ENCODE data around the gene NEK6. TPM values are rescaled to one million over a fixed set of nuclear protein-coding genes. Genes with fewer than 3 reads are reported as not detected.

The NEK6 gene
- total and polyA plus RNA-seq, 9 of the 15 experiments (the other 6 are each of a cell fraction or from before 2014, with no cell fraction given), result 3.1 to 19.0 (median 8.4) TPM

DNA sequence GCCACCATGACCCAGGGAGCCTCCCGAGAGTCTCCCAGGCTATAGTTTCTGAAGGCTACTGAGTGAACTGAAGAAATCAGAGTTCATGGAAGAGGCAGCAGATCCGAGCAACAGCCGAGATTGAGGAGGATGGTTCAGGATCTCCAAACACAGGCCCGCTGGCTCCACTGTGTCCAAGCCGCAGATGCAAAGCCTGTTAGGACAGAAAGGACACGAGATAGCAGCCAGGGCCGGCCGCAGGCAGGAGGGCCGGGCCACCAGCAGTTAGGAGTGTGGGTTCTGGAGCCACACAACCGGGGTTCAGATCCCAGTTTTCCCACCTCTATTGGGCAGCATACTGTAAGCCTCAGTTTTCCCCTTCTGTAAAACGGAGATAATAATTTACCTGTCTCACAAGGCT, 27.7 kb downstream of the NEK6 start (continued):
- TF ChIP-seq XRCC3 (IDR thresholded peaks at IDR 0.05), result no peak
- peak; percentile 44 for TF ChIP-seq CBFA2T2 (conservative IDR thresholded peaks at IDR 0.05)
- TF ChIP-seq KDM1A (IDR thresholded peaks at IDR 0.05), result peak in 1 of 2 experiments; percentile 24; a peak in 3 of 4 replicates
- TF ChIP-seq PRMT5 (CRISPR knock-in tag; IDR thresholded peaks at IDR 0.05), result no peak
- no peak for TF ChIP-seq SMARCB1 (IDR thresholded peaks at IDR 0.05; ENCODE audit: insufficient read length, low read depth)
- peak; percentile 76 for TF ChIP-seq CBFA2T3 (IDR thresholded peaks at IDR 0.05)
- TF ChIP-seq BACH1 (tag; IDR thresholded peaks at IDR 0.05), result no peak
- no peak for TF ChIP-seq SRSF3 (IDR thresholded peaks at IDR 0.05; ENCODE audit: insufficient read depth, low read length)
- TF ChIP-seq, protein P1, sequence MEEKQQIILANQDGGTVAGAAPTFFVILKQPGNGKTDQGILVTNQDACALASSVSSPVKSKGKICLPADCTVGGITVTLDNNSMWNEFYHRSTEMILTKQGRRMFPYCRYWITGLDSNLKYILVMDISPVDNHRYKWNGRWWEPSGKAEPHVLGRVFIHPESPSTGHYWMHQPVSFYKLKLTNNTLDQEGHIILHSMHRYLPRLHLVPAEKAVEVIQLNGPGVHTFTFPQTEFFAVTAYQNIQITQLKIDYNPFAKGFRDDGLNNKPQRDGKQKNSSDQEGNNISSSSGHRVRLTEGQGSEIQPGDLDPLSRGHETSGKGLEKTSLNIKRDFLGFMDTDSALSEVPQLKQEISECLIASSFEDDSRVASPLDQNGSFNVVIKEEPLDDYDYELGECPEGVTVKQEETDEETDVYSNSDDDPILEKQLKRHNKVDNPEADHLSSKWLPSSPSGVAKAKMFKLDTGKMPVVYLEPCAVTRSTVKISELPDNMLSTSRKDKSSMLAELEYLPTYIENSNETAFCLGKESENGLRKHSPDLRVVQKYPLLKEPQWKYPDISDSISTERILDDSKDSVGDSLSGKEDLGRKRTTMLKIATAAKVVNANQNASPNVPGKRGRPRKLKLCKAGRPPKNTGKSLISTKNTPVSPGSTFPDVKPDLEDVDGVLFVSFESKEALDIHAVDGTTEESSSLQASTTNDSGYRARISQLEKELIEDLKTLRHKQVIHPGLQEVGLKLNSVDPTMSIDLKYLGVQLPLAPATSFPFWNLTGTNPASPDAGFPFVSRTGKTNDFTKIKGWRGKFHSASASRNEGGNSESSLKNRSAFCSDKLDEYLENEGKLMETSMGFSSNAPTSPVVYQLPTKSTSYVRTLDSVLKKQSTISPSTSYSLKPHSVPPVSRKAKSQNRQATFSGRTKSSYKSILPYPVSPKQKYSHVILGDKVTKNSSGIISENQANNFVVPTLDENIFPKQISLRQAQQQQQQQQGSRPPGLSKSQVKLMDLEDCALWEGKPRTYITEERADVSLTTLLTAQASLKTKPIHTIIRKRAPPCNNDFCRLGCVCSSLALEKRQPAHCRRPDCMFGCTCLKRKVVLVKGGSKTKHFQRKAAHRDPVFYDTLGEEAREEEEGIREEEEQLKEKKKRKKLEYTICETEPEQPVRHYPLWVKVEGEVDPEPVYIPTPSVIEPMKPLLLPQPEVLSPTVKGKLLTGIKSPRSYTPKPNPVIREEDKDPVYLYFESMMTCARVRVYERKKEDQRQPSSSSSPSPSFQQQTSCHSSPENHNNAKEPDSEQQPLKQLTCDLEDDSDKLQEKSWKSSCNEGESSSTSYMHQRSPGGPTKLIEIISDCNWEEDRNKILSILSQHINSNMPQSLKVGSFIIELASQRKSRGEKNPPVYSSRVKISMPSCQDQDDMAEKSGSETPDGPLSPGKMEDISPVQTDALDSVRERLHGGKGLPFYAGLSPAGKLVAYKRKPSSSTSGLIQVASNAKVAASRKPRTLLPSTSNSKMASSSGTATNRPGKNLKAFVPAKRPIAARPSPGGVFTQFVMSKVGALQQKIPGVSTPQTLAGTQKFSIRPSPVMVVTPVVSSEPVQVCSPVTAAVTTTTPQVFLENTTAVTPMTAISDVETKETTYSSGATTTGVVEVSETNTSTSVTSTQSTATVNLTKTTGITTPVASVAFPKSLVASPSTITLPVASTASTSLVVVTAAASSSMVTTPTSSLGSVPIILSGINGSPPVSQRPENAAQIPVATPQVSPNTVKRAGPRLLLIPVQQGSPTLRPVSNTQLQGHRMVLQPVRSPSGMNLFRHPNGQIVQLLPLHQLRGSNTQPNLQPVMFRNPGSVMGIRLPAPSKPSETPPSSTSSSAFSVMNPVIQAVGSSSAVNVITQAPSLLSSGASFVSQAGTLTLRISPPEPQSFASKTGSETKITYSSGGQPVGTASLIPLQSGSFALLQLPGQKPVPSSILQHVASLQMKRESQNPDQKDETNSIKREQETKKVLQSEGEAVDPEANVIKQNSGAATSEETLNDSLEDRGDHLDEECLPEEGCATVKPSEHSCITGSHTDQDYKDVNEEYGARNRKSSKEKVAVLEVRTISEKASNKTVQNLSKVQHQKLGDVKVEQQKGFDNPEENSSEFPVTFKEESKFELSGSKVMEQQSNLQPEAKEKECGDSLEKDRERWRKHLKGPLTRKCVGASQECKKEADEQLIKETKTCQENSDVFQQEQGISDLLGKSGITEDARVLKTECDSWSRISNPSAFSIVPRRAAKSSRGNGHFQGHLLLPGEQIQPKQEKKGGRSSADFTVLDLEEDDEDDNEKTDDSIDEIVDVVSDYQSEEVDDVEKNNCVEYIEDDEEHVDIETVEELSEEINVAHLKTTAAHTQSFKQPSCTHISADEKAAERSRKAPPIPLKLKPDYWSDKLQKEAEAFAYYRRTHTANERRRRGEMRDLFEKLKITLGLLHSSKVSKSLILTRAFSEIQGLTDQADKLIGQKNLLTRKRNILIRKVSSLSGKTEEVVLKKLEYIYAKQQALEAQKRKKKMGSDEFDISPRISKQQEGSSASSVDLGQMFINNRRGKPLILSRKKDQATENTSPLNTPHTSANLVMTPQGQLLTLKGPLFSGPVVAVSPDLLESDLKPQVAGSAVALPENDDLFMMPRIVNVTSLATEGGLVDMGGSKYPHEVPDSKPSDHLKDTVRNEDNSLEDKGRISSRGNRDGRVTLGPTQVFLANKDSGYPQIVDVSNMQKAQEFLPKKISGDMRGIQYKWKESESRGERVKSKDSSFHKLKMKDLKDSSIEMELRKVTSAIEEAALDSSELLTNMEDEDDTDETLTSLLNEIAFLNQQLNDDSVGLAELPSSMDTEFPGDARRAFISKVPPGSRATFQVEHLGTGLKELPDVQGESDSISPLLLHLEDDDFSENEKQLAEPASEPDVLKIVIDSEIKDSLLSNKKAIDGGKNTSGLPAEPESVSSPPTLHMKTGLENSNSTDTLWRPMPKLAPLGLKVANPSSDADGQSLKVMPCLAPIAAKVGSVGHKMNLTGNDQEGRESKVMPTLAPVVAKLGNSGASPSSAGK (IDR thresholded peaks at IDR 0.05), result no peak
- no peak for TF ChIP-seq ZKSCAN3 (CRISPR knock-in tag; IDR thresholded peaks at IDR 0.05)
- no peak for TF ChIP-seq SMARCE1 (IDR thresholded peaks at IDR 0.05)
- TF ChIP-seq ARID1B (IDR thresholded peaks at IDR 0.05), result 0 out of 2 replicates have a peak, but pooled peaks have one; percentile 13
- TF ChIP-seq, protein P2, sequence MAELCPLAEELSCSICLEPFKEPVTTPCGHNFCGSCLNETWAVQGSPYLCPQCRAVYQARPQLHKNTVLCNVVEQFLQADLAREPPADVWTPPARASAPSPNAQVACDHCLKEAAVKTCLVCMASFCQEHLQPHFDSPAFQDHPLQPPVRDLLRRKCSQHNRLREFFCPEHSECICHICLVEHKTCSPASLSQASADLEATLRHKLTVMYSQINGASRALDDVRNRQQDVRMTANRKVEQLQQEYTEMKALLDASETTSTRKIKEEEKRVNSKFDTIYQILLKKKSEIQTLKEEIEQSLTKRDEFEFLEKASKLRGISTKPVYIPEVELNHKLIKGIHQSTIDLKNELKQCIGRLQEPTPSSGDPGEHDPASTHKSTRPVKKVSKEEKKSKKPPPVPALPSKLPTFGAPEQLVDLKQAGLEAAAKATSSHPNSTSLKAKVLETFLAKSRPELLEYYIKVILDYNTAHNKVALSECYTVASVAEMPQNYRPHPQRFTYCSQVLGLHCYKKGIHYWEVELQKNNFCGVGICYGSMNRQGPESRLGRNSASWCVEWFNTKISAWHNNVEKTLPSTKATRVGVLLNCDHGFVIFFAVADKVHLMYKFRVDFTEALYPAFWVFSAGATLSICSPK (IDR thresholded peaks at IDR 0.05; ENCODE audit: borderline replicate concordance), result no peak
- TF ChIP-seq HDAC6 (IDR thresholded peaks at IDR 0.05; ENCODE audit: low read depth, low read length), result no peak
- no peak for TF ChIP-seq ZNF140 (CRISPR knock-in tag; IDR thresholded peaks at IDR 0.05)

Data from K562 (cell line).